Ramos (cell line): ENCODE results near the gene NECTIN1.

Experiments
- in situ Hi-C: fragments of 300-500 bp; cut with MboI; formaldehyde crosslinking; loops from one replicate; pipeline ENCODE4 v1.14.3; 2022; ENCODE audit warnings: low sequenced_read_pairs; ENCODE audit not compliant: unreplicated experiment

NECTIN1 gene

DNA sequence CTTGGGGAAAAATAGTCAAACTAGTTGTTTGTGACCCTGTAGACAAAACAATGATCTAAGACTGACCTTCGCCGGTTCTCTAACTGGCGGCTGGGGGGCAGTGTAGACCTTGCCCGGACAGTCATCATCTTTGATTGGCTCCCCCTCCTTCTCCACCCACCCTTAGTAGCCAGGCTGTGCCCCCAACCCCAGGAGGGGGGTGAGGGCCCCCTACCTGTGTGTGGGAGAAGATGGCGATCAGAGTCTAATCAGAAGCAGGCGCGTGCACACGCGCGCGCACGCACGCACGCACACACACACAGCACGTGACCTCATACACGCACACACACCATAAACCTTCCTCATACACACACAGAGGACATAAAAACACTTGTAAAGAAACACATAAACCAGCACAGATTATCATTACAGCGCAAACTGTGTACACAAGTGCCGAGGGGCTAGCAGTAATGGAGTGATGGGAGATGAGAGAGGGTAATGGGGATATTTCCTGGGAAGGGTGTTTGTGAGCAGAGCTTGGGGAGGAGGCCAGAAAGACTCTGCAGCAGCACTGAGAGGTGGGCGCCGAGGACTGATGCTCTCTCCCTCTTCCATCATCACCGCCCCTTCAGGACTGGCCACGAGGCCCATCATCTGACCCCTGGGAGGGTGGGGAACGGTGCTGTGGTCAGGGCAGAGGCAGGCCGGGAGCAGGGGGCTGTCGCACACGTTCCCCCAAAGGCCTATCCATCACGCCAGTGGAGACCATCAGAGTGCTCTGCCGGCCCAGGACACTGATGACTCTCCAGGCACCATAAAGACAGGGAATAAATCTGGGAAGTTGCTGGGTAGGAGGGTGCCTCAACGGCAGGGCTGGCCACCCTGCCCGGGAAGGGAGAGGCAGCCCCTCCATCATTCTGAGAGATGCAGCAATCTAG lies 12.2 kb downstream of the NECTIN1 start:
- in situ Hi-C loops, result no loop called here

DNA sequence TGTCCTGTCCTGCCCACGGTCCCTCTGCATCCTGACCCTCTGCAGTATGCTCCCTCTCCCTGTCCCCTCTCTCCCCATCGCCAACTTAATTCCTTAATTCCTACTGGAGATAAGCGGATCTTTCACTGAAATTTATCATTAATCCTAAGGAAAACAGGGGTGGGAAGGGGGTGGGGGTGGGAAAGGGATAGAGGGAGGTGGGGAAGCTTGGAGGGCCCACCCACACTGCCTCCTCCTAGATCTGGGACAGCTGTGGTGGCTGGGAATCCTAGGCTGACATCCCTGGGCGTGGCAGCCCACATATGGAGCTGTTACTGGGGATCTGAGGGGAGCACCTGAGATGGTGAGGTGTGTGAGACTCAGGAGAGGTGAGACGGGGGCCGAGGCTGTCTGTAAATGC lies 14.4 kb downstream of the NECTIN1 start:
- in situ Hi-C loops, result no loop called here

GRCh38 chr11:119714189-119714588 lies 14.8 kb downstream of the NECTIN1 start:
- in situ Hi-C loops, result no loop called here

GRCh38 chr11:119713359-119714040 lies 15.5 kb downstream of the NECTIN1 start:
- in situ Hi-C loops, result no loop called here

GRCh38 chr11:119712459-119713358 lies 16.3 kb downstream of the NECTIN1 start:
- in situ Hi-C loops, result no loop called here

DNA sequence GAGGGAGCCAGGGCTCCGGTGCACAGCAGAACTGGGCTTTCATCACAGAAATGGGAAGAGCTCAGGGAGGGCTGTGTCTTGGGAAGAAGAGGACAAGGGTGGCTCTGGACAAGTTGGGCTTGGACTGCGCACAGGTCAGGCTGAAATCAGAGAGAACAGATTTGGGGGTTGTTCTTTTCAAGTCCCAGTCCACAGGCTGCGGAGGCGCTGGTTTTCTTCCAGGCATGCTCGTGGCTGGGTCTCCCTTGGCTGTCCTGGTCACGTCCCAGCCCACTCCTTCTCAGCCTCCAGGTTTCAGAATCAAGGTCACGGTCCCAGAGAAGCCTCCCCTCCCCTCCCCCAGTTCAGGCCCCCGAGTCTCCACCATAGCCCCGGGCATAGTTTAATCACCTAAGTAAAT lies 17.0 kb downstream of the NECTIN1 start:
- in situ Hi-C loops, result no loop called here

- in situ Hi-C loops, result no loop called here
Measured at GRCh38 chr11:119711476-119711875, 17.5 kb downstream of the NECTIN1 start.

GRCh38 chr11:119710417-119710816 lies 18.6 kb downstream of the NECTIN1 start:
- in situ Hi-C loops, result no loop called here

- in situ Hi-C loops, result no loop called here
Measured at GRCh38 chr11:119709638-119710346, 19.2 kb downstream of the NECTIN1 start.

- in situ Hi-C loops, result no loop called here
Measured at GRCh38 chr11:119709171-119709570, 19.8 kb downstream of the NECTIN1 start.

GRCh38 chr11:119708384-119708783 lies 20.6 kb downstream of the NECTIN1 start:
- in situ Hi-C loops, result no loop called here

- in situ Hi-C loops, result no loop called here
Measured at GRCh38 chr11:119706887-119707286, 22.1 kb downstream of the NECTIN1 start.

DNA sequence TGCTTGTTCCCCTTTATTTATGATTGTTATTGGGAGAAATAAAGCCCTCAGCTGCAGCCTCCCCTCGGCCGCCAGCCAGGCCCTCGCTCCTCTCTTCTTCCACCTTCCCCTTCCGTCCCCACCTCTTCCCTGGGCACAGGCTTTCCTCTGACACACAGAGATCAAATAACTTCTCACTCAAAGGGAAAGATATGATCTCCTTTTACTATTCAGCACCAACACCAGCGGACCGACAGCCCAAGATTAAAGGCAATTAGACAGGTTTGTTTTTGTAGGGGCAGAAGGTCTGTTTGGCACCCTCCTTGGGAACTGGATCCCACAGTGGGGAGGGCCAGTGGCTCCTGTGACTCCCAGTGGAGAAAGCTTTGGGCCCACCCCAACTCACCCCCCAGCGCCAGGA lies 23.0 kb downstream of the NECTIN1 start:
- in situ Hi-C loops, result no loop called here

DNA sequence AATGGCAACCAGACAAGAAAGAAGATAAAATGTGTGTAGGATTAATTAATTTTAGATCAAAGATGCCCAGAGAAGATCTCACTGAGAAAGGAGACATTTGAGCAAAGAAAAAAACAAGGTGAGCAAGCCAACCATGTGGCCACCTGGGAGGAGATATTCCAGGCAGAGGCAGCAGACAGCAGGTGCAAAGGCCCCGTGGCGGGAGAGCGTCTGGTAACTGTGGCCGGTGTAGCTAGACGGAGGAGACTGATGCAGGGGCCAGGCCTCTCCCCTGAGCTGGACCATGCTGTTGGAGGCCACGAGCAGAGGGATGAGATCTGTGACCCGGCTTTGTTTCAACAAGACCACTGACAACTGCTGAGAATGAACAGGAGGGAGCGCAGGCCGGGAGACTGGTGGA lies 23.6 kb downstream of the NECTIN1 start:
- in situ Hi-C loops, result no loop called here

GRCh38 chr11:119704849-119705248 lies 24.2 kb downstream of the NECTIN1 start:
- in situ Hi-C loops, result no loop called here

- in situ Hi-C loops, result no loop called here
Measured at GRCh38 chr11:119701591-119702549, 27.1 kb downstream of the NECTIN1 start.

DNA sequence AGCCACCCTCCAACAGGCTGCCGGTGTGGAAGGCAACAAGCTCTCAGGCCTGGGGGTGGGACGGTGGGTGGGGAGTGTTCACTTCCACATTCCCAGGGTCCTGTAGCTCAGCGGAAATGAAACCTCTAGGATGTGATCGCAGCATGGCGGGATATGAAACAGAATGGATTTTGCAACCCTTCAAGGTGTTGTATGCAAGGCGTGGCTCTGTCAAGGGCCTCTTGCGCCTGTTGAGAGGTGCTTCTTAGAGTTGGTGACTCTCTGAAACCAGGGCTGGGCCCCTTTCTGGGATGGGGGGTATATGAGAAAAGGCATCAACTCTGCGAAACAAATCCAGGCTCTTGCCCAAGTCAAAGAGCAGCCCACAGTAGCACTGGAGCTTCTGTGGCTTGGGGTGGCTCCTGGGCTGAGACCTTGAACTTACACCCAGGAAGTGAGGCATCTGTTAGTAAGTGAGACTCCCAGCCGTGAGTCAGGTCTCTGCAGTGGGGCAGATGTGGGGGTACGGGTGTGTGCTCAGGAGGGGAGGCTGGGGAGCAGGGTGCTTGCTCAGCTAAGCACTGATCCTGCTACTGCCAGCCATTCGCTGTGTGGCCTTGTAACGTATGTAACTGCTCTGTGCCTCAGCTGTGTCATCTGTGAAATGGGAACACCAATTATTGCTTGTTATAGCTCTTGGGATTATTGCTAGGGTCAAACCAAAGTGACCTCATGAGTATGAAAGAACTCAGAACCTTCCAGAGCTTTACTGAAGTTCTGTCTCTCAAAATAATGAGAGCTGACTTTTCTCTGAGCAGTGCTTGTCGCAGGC lies 28.3 kb downstream of the NECTIN1 start:
- in situ Hi-C loops, result no loop called here

DNA sequence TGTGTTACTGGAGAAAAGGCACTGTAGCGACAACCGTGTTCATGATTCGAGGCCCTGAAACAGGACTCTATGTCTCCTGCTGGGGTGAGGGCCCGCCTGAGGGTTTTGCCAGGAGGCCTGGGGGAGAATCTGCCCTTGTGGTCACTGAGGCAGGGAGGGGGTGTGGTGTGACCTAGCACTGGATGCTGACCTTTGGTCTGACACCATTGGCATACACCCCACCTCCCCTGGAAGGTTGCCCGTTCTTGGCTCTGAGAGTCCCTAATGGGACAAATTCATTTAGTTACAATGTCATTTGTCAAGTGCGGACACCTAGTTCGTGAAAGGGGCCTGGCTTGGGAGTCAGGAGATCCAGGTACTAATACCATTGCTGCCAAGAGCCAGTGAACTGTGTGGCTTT lies 29.0 kb downstream of the NECTIN1 start:
- in situ Hi-C loops, result no loop called here
